GM12801 (cell line): Measurements from ENCODE around the gene DPYSL3.

Experiments used
- TF ChIP-seq, protein P1 (sequence below): IDR thresholded peaks from one replicate; pipeline ENCODE4 v1.5.1; 2011; ENCODE audit warnings: control low read depth; ENCODE audit not compliant: insufficient read length; ENCODE audit errors: extremely low read depth

Gene DPYSL3

DNA sequence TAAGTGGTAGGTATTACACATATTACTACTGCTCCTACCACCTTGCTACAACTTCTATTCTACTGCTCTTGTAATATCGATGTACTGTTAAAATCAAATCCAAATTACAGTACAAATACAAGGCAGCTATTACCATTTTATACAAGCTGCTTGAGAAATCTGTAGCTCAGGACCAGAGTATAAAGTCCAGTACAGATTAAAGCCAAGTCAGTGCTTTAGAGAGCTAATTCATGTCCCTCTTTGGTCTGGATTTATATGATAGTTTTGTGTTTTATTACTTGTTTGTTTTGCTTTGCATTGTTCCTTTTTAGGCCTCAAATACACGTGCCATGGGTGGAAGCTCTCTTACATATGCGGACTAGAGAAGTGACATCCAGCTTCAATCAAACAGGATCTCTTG, 75.8 kb downstream of the DPYSL3 start:
- TF ChIP-seq, protein P1, sequence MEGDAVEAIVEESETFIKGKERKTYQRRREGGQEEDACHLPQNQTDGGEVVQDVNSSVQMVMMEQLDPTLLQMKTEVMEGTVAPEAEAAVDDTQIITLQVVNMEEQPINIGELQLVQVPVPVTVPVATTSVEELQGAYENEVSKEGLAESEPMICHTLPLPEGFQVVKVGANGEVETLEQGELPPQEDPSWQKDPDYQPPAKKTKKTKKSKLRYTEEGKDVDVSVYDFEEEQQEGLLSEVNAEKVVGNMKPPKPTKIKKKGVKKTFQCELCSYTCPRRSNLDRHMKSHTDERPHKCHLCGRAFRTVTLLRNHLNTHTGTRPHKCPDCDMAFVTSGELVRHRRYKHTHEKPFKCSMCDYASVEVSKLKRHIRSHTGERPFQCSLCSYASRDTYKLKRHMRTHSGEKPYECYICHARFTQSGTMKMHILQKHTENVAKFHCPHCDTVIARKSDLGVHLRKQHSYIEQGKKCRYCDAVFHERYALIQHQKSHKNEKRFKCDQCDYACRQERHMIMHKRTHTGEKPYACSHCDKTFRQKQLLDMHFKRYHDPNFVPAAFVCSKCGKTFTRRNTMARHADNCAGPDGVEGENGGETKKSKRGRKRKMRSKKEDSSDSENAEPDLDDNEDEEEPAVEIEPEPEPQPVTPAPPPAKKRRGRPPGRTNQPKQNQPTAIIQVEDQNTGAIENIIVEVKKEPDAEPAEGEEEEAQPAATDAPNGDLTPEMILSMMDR, result no peak

DNA sequence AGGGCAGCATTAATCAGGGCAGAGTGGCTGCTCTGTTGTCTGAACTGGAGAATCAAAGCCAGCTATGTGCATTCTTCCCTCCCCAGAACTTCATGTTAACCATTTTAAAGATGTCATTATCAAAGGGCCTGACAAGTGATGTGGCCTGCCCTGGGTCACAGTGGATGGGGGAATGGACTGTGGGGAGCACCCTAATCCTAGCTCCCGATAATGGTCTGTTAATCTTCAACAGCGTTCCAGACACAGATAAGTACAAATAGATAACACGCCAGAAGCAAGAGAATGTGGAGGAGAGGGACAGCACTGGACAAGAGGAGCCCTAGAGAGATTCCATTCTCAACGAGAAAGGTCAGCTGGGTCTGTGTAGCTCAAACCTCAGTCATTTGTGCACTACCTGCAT, 77.5 kb downstream of the DPYSL3 start:
- TF ChIP-seq, protein P1, result no peak

DNA sequence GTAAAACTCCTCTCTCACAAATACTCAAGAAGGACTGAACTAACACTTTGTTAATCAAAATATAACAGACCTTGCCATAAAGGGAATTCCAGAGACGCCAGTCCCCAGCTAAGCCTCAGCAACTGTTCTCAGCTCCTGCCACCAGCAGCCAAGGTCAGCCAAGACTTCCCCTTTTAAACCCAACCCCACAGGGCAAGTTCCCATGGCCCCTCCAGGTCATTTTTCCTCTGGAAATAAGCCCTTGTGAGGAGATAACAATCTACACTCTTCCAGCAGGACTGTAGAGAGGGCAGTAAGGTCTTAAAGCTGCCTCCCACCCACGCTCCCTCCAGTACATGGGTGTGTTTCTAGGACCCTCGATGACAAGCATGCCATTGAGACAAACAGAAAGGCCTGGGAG, 78.3 kb downstream of the DPYSL3 start:
- TF ChIP-seq, protein P1, result no peak

DNA sequence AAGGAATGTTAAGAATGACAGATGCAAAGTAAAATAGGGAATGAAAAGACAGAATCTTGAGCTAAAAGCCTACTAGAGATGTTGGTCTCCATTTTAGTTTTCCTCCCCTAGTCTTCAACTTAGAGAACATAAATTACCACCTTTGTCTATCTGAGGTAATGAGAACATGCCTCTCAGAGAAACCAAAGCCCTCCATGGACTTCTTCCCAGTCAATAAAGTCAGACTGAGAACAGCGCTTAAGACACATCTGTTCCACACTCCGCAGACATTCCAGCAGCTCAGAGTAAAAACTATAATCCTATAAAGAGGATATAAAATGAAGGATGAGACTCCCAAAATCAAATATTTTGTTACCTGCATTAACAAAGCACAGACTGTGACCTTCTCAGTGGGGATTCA, 79.2 kb downstream of the DPYSL3 start:
- TF ChIP-seq, protein P1, result no peak

DNA sequence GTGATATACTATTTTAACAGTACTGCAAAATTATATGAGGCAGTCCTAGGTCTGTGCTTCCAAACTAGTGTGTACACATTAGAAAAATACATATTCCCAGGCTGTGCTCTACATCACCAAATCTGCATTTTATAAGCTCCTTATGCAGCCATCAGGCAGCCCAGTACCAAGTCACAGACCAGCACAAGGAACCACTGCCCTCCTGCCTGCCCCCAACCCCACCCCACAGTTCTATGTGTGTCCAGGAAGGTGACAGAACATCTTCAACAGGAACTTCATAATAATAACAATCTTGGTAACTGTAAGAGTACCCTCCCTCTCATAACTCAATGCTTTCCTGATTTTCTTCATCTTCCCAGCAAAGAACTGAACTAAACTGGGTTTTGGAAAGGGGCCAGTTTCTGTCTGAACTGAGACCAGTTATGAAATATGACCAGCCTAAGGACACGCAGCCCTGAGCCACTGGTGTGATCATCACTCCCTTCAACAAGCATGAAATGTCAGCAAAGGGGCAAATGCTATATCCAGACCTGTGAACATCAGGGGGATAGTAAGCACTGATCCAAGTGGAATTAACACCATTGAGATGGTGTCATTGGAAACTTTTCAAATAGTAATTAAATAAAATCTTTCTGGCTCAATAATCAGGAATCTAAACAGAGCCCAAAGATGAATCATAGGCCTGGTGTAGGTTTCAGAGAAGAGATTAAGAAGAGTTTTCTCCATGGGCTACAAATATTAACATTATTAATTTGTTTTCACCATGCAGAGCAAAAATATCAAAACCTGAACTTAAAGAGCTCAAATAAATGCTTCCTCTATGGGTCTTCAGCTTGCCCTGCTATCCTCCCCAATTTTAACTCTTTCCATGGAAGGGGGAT, 82.1 kb downstream of the DPYSL3 start:
- TF ChIP-seq, protein P1, result no peak

DNA sequence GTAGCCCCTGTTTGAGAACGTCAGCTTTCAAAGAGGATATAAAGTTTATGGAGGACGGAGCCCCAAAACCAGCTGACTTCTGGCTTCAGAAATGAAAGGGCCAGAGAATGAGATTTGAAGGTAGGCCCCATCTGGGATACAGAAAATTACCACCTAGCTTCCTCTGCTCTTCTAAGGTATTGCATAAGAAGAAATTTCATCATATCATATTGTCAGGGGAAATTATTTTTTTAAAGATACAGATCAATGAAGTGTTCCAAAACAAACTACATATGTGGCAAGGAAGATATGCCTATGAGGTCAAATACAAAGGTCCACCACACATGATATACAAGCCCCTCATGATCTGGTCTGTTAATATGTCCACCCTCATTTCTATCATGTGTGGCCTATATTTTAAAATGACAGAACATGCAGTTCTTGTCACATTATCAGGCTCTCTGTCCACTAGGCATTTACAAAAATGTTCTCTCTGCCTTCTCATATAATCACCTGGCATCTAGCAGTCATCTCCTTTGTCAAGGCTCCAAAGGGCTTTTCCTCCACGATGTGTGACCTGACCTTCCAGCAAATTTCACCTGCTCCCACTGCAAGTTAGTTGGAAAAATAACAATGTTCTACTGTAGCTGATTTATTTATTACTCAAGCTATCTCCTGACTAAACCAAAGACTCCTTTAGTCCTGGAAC, 83.1 kb downstream of the DPYSL3 start:
- TF ChIP-seq, protein P1, result no peak

DNA sequence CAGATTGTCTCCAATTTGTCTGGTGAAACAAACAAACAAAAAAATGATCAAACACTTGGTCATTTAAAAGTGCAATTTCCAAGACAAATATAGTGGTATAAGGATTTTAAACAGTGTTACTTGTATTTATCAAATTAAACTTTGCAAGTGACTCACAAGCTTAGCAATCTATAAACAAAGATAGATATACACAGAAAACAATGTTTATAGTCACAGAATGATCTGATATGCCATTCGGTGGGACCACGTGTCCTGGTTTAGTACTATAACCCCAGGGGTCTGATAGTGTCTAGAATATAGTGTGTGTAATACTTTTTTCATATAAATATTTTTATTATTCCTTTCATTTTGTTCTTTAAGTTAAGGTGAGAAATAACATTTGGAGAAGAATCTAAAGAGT, 91.3 kb downstream of the DPYSL3 start:
- TF ChIP-seq, protein P1, result no peak
